Hepatocyte (in vitro differentiated cells): ENCODE results near the gene HSD17B1.

Experiments used
- CTCF ChIP-seq: fragments of 200-600 bp; sonication (generic); IDR thresholded peaks from 2 replicates; pipeline ENCODE4 v1.5.1; 2016; ENCODE audit warnings: antibody characterized with exemption, mild to moderate bottlenecking; ENCODE audit not compliant: poor library complexity
- EZH2 ChIP-seq: fragments of 200-600 bp; sonication (generic); IDR thresholded peaks from 2 replicates; pipeline ENCODE4 v1.6.1; 2016; ENCODE audit warnings: antibody characterized with exemption, mild to moderate bottlenecking, borderline replicate concordance
- EZH2phosphoT487 ChIP-seq: fragments of 200-600 bp; sonication (generic); IDR thresholded peaks from one replicate; pipeline ENCODE4 v1.6.1; 2018; ENCODE audit warnings: antibody characterized with exemption, mild to moderate bottlenecking, low read depth, moderate library complexity; ENCODE audit not compliant: unreplicated experiment, severe bottlenecking

- no peak for TF ChIP-seq CTCF
- TF ChIP-seq EZH2phosphoT487, result no peak
- no peak for TF ChIP-seq EZH2
These were observed 14.3 kb downstream of the HSD17B1 start, which contains the start of gene MLX for GRCh38 chr17:42566883-42567573.
